NCI-H446 treated with DMSO at 0.1 percent for 48 hours (cell line): ENCODE data around the gene ZBTB22.

Experiments used
- DNase-seq: peaks from one replicate; lab custom pipeline; 2025; lab: John Stamatoyannopoulos, UW

ZBTB22 gene

DNA sequence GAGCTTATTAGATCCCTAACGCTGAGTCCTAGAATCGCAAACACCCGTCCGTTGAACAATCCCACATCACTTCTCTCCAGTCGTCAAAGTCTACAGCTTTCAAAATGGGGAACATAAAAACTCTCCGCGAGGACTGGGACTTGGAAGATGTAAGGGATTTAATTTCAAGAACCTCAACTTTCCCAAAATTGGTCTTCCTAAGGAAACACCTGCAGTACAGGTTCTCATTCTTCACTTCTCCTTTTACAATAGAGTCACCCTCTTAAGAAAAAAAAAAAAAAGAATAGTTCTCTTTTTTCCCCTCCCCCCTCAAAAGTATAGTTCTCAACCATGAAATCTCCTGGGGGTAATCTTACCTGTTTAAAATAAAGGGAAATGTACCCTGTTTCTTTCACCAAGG lies 6.6 kb upstream of the ZBTB22 start:
- DNase-seq = no peak

GRCh38 chr6:33323623-33323948 lies 6.0 kb upstream of the ZBTB22 start:
- no peak for DNase-seq

GRCh38 chr6:33321227-33321626 lies 3.7 kb upstream of the ZBTB22 start:
- DNase-seq = no peak

GRCh38 chr6:33320315-33321181 lies 3.0 kb upstream of the ZBTB22 start:
- DNase-seq = no peak

GRCh38 chr6:33319939-33320314 lies 2.4 kb upstream of the ZBTB22 start:
- DNase-seq = no peak

- no peak for DNase-seq
Observed at GRCh38 chr6:33318426-33319073, 1.0 kb upstream of the ZBTB22 start.

- DNase-seq = no peak
Observed at GRCh38 chr6:33317419-33317668, 200 bp downstream of the ZBTB22 start.

DNA sequence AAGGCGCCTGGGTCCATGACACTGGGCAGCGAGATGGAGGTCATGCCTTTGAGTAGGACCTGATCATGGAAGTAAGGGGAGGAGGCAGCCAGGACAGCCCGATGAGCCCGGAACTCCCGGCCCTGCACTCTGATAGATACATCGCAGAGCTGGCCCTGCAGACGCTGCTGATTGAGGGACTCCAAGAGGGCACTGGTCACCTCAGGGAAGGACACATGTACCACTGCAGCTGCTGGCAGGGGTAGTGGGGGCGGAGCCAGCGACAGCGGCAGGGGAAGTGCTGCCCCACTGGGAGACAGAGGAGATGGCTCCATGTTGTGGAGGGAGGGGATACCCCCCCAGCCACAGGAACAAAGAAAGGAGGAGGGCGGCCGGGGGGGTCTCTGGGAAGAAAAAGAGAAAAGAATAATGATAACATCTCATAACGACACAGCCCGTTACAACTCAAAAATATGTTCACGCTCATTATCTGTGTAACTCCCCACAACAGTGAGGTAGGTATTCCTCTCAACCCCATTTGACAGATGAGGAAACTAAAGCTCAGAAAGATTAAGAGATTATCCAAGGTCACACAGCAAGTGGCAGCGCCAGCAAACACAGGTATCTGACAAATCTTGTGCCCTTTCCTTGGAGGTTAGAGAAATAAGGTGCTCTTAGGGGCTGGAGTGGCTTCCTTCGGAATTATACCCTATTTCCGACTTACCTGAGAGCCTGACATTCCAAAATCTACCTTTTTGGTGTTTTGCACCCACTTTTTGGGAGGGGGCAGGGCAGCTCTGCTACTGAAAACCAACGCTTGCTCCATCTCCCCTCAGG lies 733 bp downstream of the ZBTB22 start:
- no peak for DNase-seq

DNA sequence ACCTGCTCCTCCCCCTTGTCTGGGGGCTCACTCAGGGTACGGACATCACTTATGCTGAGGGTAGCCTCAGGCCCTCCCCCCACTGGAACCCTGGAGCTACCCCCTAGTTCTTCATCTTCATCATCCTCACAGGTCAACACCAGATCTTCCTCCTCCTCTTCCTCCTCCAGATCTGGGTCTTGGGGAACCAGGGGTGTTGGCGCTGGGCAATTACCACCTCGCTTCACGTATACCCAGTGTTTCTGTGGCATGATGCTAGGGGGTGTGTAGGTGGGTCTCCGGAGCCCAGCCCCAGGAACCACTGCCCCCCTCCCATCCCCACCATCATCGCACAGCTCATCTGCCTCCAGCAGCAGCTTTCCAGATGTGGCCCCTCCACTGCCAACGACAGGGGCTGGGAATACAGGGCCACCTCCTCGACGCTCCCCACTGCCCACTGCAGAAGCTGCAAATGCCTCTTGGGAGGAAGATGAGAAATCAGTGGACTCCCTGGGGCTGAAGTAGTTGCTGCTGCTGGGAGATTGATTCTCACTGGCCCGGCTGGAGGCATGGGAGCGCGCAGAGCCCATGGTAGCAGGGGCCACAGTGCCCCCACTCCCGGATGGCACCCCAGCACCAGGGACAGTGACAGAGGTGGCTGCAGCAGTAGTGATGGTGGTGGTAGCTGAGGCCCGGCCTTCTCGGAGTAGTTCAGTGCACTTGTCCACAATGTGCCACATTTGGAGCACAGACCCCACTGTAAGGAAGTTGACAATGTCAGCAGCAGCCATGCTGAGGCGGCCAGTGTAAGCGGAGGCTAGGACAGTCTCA lies 1.5 kb downstream of the ZBTB22 start:
- no peak for DNase-seq

DNA sequence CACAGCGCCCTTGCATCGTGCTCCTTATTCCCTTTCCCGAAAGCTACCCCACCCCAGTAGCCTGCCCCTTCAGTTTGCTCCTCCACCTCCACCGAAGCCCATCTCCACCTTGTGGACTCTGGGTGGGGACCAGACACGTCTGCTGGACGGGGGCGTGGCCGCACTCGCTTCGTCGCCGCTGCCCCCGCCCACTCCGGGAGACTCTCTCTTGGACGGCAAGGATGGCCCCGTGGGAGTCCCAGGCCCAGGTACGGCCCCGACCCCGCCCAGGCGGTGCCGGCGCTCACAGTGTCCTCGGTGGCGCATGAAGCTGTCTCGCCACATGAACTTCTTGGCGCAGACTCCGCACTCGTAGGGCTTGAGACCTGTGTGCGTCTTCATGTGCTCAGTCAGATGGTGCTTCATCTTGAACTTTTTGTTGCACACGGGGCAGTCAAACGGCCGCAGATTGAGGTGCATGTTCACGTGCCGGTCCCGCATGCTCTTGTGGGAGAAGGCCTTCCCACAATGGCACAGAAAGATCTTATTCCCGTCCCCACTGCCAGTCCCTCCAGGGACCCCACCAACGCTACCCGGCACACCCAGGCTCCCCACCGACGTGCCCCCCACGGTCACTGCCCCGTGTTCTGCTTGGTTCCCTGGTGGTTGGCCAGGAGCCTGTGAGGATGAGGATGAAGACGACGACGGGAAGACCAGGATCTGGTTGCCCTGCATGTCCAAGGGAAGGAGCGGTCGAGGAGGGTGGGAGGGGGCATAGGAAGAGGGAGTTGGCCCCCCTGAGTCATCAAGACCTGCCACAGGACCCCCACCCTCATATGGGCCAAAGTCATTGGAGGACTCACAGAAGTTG lies 2.4 kb downstream of the ZBTB22 start:
- no peak for DNase-seq

GRCh38 chr6:33314515-33314942 lies 3.0 kb downstream of the ZBTB22 start:
- DNase-seq = no peak

DNA sequence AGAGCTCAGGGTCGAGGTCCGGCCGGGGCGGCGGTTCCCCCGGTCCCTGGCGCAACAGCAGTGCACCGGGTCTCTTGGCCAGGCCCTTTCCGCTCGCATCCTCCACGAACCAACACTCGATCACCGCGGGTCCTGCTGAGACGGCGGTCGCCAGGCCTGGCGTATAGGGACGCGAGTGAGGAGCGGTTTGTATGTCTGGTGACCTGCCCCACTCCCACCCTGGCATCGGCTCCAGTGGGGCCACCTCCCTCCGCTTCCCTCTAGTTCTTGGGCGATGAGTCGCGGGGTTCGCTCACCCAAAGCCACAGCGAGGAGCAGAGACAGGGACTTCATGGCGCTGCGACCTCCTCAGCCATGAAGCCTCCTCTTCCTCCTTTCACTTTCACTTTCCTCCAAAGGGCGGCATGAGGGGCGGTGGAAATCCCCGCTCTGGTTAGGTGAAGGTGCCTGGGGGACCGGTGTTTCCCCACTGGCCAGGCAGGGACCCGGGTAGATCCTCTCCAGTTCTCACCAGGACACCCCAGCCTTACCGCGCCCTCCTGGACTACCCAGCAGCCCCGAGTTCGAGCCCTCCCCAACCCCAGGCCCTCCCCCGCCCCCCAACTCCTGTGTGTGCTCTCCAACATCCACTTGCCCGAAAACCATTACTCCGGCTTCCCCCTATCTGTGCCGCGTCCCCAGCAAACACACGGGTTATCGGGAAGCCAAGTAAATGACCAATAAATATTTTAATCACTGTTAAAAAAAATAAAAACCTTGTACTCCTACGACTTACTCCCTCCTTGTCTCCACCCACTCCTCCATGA lies 3.6 kb downstream of the ZBTB22 start, which contains the start of gene TAPBP:
Gene TAPBP, minus strand, starts transcription at position 370 of the 806 bp plus-strand sequence. Its CDS starts 37 bp downstream, at position 333.
- no peak for DNase-seq

DNA sequence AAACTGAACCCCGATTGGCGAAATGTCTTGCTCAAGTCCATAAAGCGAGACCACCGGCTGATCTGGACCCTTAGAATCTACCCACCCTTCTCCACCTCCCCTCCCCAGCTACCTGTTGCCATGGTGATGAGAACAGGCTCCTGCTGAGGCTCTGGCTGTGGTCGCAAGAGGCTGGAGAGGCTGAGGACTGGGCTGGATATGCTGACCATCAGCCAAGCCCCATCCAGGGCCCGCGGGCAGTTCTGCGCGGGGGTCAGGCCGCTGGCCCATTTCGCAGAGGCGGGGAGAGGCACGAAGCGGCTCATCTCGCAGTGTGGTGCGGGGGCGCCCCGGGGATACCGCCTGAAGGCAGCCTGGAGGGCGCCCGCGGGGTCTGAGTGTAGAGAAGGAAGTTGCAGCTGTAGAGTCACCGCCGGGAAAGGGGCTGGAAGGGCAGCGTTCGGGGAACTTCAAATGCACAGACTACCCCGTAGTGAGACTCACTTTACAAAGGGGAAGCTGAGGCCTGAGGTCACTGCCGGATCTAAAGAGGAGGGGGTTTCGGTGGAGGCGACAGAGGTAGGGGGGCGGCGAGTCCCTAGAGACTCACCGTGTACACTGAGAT lies 4.3 kb downstream of the ZBTB22 start:
- DNase-seq = no peak

DNA sequence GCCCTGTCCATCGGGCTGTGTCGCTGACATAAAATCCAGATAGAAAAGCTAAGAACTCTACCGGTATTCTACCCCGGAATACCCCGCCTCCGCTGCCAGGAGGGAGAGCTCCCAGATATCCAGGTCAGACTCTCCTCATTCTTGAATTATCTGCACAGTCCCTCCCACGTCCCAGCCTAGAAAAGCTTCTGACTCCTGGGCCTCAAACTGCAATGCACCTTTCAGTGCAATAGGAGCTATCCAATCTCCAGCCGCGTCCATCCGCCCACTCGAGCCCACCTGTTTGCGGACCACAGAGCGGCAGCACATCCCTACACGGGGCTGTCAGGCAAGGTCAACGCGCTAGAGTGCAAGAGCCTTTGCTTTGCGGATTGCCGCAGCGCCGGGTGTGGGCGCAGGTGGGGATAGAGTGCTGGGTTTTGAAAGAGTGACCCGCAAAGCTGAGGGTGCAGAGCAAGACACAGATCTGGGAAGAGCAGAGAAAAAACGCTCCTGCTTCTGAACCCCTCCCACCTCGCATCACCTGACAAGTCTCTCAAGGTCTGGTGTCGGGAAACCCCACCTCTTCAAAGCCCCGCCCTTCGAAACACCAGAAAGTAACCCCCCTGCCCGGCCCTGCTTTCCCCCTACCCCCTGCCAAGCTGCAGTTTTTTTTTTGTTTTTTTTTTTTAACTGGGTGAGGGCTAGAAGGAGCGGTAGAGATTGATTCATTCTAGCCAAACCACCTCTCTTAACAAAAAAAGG lies 5.0 kb downstream of the ZBTB22 start:
- DNase-seq = no peak

- no peak for DNase-seq
Observed at GRCh38 chr6:33306356-33306755, 11.2 kb downstream of the ZBTB22 start.

DNA sequence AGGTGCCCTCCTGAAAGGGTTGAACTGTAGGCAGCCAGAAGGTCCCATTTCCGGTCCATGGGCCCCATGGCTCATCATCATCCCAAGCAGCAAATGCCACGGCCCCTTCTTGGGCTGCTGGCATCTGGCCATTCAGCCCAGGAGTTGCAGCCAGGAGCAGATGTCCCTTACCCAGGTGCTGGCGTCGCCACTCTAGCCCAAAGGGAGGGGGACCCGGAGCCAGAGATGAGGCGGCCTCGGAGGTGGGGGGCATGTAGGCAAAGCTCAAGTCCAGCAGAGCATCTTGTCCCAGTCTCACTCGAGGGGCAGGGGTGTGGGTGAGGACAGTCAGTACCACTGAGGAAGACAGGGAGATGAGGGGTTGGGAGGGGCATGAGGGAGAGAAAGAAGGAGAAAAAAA lies 12.5 kb downstream of the ZBTB22 start:
- DNase-seq = no peak

GRCh38 chr6:33304216-33304615 lies 13.3 kb downstream of the ZBTB22 start:
- DNase-seq = no peak

- no peak for DNase-seq
Observed at GRCh38 chr6:33301877-33302276, 15.7 kb downstream of the ZBTB22 start.

DNA sequence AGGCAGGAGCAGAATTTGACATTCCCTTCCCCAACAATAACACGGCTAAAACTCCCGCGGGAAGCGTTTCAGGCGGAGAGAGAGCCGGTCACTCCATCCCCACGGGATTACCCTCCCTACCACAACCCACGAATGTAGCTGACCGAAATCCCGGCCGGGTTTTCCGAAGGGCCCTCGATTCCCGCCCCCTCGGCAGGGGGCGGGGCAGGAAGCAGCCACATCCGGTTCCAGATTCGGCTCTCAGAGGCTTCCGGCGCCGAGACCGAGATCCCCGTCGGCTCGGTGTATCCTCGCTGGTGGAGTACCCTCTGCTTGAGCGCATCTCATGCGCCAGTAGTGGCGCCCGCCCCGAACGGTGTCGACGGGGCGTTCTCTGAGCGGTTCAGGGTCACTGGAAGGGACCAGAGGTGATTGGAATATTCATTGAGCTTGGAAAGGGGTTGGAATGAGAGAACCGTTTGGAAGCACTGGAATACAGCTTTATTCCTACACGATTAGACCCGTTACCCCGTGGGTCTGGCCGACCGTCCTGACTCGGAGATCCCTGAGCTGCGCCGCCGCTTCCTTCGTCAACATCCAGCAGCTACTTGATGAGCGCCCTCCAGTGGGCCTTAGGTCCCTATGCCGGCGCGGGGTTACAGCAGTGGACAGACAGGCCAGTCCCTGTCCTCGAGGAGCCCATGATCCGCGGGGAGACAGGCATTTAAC lies 18.2 kb downstream of the ZBTB22 start:
- peak; percentile 86 for DNase-seq
